ENCODE data around the gene RNF220. TPM values are rescaled to one million over a fixed set of nuclear protein-coding genes. Genes with fewer than 3 reads are reported as not detected.
A peak's percentile ranks its signal among the peaks of the same experiment; 100 is the strongest.

The RNF220 gene
- polyA plus RNA-seq, 1 of the 3 experiments (the other 2 are of a cell fraction): 83.7 TPM

GRCh38 chr1:44569491-44569890 lies 164.4 kb downstream of the RNF220 start:
- 82% methylated on average over 4 of the region's 4 CpGs for WGBS (ENCODE audit: low lambda C conversion rate)
- ChIA-PET CTCF (interaction anchor here (0.8 to 2.2 kb wide), 6 partner anchors 10 to 86 kb away, joined by 3 to 10 read pairs (median 4); no protein-coding TSS in a partner anchor), POLR2A (no interaction called here)
- no peak overlapping the region for H3K9ac ChIP-seq
- H3K4me2 ChIP-seq: no peak overlapping the region
- peaks cover 34% of the 10 kb centered on the region; the same call in 1 of the 2 replicates for H3K27me3 ChIP-seq (ENCODE audit: insufficient read depth)
- H3F3A ChIP-seq (replicated peaks; ENCODE audit: insufficient read depth): no peaks in the 10 kb centered on the region
- H3K79me2 ChIP-seq (ENCODE audit: insufficient read depth): no peaks in the 10 kb centered on the region
- no peaks in the 10 kb centered on the region for H3K4me1 ChIP-seq (ENCODE audit: control insufficient read depth in 1 of 2, insufficient read depth in 2 of 2, low read depth in 1 of 2, low read length in 1 of 2)
- DNase-seq: no peak
- no peak overlapping the region for H3K4me3 ChIP-seq (ENCODE audit: low read depth in 2 of 2, low read length in 1 of 2)
- H3K27ac ChIP-seq (ENCODE audit: low read depth in 2 of 2, low read length in 1 of 2): no peak overlapping the region
- H3K36me3 ChIP-seq (replicated peaks in 1 of 2; ENCODE audit: control insufficient read depth in 1 of 2, insufficient read depth in 2 of 2, low read length in 1 of 2): no peaks in the 10 kb centered on the region
- TF ChIP-seq PBX3 (IDR thresholded peaks at IDR 0.05) (no peak), CTCF (IDR thresholded peaks at IDR 0.05) (no peak), MEF2A (IDR thresholded peaks at IDR 0.05; ENCODE audit: borderline replicate concordance, low read depth) (no peak), FOXJ3 (CRISPR knock-in tag; IDR thresholded peaks at IDR 0.05) (no peak), MXI1 (IDR thresholded peaks at IDR 0.05; ENCODE audit: low read depth, low read length) (no peak), RCOR1 (IDR thresholded peaks at IDR 0.05; ENCODE audit: low read length) (no peak), USF2 (IDR thresholded peaks at IDR 0.05; ENCODE audit: borderline replicate concordance, low read depth, low read length) (no peak), RXRA (IDR thresholded peaks at IDR 0.05; ENCODE audit: borderline replicate concordance, low read depth) (no peak), YY1 (IDR thresholded peaks at IDR 0.05; ENCODE audit: low read depth) (no peak), RAD21 (IDR thresholded peaks at IDR 0.05; ENCODE audit: low read length) (no peak), SMC3 (IDR thresholded peaks at IDR 0.05; ENCODE audit: low read depth, low read length) (no peak), TCF12 (IDR thresholded peaks at IDR 0.05) (no peak)
- no peaks in the 10 kb centered on the region for H3K9me2 ChIP-seq
- H4K20me1 ChIP-seq (ENCODE audit: insufficient read depth): no peaks in the 10 kb centered on the region
- H3K9me3 ChIP-seq: no peaks in the 10 kb centered on the region
- H2AFZ ChIP-seq (ENCODE audit: low read depth): no peak overlapping the region

- Histone ChIP-seq H4K20me1 (ENCODE audit: insufficient read depth) (no peaks in the 10 kb centered on the region), H3K4me2 (no peak overlapping the region), H3K9me3 (no peaks in the 10 kb centered on the region), H3F3A (replicated peaks; ENCODE audit: insufficient read depth) (no peaks in the 10 kb centered on the region), H3K4me1 (ENCODE audit: control insufficient read depth in 1 of 2, insufficient read depth in 2 of 2, low read depth in 1 of 2, low read length in 1 of 2) (no peaks in the 10 kb centered on the region), H3K36me3 (replicated peaks in 1 of 2; ENCODE audit: control insufficient read depth in 1 of 2, insufficient read depth in 2 of 2, low read length in 1 of 2) (no peaks in the 10 kb centered on the region), H3K9ac (no peak overlapping the region), H3K27ac (ENCODE audit: low read depth in 2 of 2, low read length in 1 of 2) (no peak overlapping the region), H3K79me2 (ENCODE audit: insufficient read depth) (no peaks in the 10 kb centered on the region), H3K4me3 (ENCODE audit: low read depth in 2 of 2, low read length in 1 of 2) (peak overlapping the region in 1 of 2 experiments; percentile 23; a peak in 1 of 4 replicates), H3K27me3 (ENCODE audit: insufficient read depth) (peaks cover 20% of the 10 kb centered on the region; the same call in 1 of the 2 replicates), H2AFZ (ENCODE audit: low read depth) (no peak overlapping the region), H3K9me2 (no peaks in the 10 kb centered on the region)
- ChIA-PET POLR2A (no interaction called here), CTCF (interaction anchor here (0.6 to 4.1 kb wide), 35 partner anchors 9 to 355 kb away, joined by 3 to 83 read pairs (median 5); no protein-coding TSS in a partner anchor)
- 33% methylated on average over 5 of the region's 5 CpGs for WGBS (ENCODE audit: low lambda C conversion rate)
- DNase-seq: peak; percentile 45
- no peak for TF ChIP-seq GABPA (IDR thresholded peaks at IDR 0.05; ENCODE audit: low read depth)
- peak; percentile 51 for TF ChIP-seq RAD21 (IDR thresholded peaks at IDR 0.05; ENCODE audit: low read length)
- TF ChIP-seq SMC3 (IDR thresholded peaks at IDR 0.05; ENCODE audit: low read depth, low read length): peak; percentile 39; the same call in 1 of the 2 replicates
- no peak for TF ChIP-seq NRF1 (IDR thresholded peaks at IDR 0.05; ENCODE audit: low read depth, low read length)
- peak; percentile 53 for TF ChIP-seq CTCF (IDR thresholded peaks at IDR 0.05)
- no peak for TF ChIP-seq USF2 (IDR thresholded peaks at IDR 0.05; ENCODE audit: borderline replicate concordance, low read depth, low read length)
Measured at GRCh38 chr1:44571712-44572571, 166.9 kb downstream of the RNF220 start.

Data from SK-N-SH (cell line).